H1 (cell line): Measurements from ENCODE around the gene TNS3. TPM values are rescaled to one million over a fixed set of nuclear protein-coding genes. Genes with fewer than 3 reads are reported as not detected.

Experiments used
- BRCA1 ChIP-seq: IDR thresholded peaks from 2 replicates; pipeline ENCODE4 v1.6.1; 2012; ENCODE audit warnings: low read depth, low read length, improper control_type of control experiment
- CBX5 ChIP-seq: fragments of 300-800, 300-1000 bp; sonication (generic); IDR thresholded peaks from 2 replicates; pipeline ENCODE4 v1.7.1; 2016; ENCODE audit warnings: antibody characterized with exemption, low read length, low read depth
- CHD1 ChIP-seq: IDR thresholded peaks from 2 replicates; pipeline ENCODE4 v1.6.1; 2012; ENCODE audit warnings: low read depth, low read length, improper control_type of control experiment
- HDAC2 ChIP-seq, 2 experiments: fragments of 300-600 bp in 1 of 2; sonication (generic) in 1 of 2; IDR thresholded peaks; 2 replicates each; pipeline ENCODE4 v1.6.1; 2011 to 2012; ENCODE audit warnings: low read depth in 2 of 2, low read length in 2 of 2, mild to moderate bottlenecking in 2 of 2, moderate library complexity in 2 of 2, borderline replicate concordance in 1 of 2, inconsistent platforms in 1 of 2
- SP2 ChIP-seq: IDR thresholded peaks from 2 replicates; pipeline ENCODE4 v1.6.1; 2012; ENCODE audit warnings: mild to moderate bottlenecking, low read length, inconsistent platforms
- SP4 ChIP-seq: IDR thresholded peaks from 2 replicates; pipeline ENCODE4 v1.6.1; 2012; ENCODE audit warnings: low read length, inconsistent platforms
- TCF12 ChIP-seq: IDR thresholded peaks from 2 replicates; pipeline ENCODE4 v1.6.1; 2011; ENCODE audit warnings: low read depth, mild to moderate bottlenecking, low read length
- polyA plus RNA-seq, 7 experiments: library from polyadenylated mRNA; depleted of rRNA in 3 of 7; stranded (reverse) in 5 of 7; unstranded in 2 of 7; fragments of >200 nt in 5 of 7; fragments of 200-250 nt in 2 of 7; gene quantifications; 1 replicate in 5 of 7; 2 replicates in 1 of 7; 4 replicates in 1 of 7; pipeline versions ENCODE4 v1.2.1 to v1.2.3, GENCODE V29; 2011 to 2013; ENCODE audit warnings: missing spikeins in 2 of 7, mixed read lengths in 2 of 7
- total RNA-seq: library from RNA; stranded (reverse); fragmentation: NEBNext Ultra II Directional; extraction: Animal tissue kit (Norgen Biotek cat#: 25700); gene quantifications from 2 replicates; pipeline ENCODE4 v1.2.1, GENCODE V29; 2021
- TF ChIP-seq, protein P1 (sequence below), 3 experiments: IDR thresholded peaks; 1 replicate in 2 of 3; 2 replicates in 1 of 3; pipeline versions ENCODE4 v1.5.1 to v1.6.1; 2011; ENCODE audit warnings: low read length in 3 of 3, mild to moderate bottlenecking in 3 of 3, inconsistent platforms in 2 of 3, low read depth in 1 of 3, moderate library complexity in 1 of 3; ENCODE audit not compliant: insufficient read depth in 1 of 3; ENCODE audit errors: control extremely low read depth in 1 of 3

Gene TNS3
- total and polyA plus RNA-seq, 2 of the 8 experiments (the other 6 are each of a cell fraction or from before 2014, with no cell fraction given), result 11.9 to 24.2 TPM

DNA sequence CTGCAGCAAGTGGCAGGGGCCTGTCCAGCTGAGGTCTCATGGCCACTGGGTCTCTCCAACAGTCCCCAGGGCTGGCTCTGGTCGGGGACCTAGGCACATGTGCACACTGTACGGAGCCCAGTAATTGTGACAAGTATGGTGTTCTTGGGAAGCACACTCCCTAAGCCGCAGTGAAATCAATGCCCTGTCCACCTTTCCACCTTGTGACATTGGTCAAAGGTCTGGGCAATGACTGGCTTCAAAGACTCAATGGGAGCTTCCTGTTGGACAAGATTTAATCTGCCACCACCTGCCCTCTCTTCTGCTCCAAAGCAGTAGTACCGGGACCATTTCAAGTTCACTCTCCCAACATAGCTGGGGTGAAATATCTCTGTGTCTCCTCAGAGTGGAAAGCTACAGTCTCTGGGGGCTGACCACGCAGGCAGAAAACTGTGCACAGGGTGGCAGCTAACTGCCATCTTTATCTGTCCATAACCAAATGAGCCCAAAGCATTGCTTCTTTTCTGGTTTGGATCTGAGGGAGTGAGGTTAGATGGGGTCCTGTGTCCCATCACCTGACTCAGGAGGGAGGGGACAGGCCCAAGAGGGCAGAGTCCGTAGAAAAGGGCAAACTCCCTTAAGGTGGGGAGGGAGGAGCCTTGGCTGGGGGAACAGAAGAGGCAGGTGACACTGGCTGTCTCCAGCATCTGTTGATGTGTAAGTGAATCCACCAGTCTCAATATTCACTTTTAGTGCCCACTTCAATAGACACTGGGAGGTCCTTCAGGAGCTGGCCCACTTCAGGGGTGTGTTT lies 307.7 kb downstream of the TNS3 start (continued):
- TF ChIP-seq, protein P1, sequence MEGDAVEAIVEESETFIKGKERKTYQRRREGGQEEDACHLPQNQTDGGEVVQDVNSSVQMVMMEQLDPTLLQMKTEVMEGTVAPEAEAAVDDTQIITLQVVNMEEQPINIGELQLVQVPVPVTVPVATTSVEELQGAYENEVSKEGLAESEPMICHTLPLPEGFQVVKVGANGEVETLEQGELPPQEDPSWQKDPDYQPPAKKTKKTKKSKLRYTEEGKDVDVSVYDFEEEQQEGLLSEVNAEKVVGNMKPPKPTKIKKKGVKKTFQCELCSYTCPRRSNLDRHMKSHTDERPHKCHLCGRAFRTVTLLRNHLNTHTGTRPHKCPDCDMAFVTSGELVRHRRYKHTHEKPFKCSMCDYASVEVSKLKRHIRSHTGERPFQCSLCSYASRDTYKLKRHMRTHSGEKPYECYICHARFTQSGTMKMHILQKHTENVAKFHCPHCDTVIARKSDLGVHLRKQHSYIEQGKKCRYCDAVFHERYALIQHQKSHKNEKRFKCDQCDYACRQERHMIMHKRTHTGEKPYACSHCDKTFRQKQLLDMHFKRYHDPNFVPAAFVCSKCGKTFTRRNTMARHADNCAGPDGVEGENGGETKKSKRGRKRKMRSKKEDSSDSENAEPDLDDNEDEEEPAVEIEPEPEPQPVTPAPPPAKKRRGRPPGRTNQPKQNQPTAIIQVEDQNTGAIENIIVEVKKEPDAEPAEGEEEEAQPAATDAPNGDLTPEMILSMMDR (IDR thresholded peaks at IDR 0.05; ENCODE audit: control extremely low read depth in 1 of 3, insufficient read depth in 1 of 3, low read depth in 1 of 3, low read length in 3 of 3), result no peak
- no peak for TF ChIP-seq CBX5
- no peak for TF ChIP-seq HDAC2 (IDR thresholded peaks at IDR 0.05; ENCODE audit: borderline replicate concordance in 1 of 2, low read depth in 2 of 2, low read length in 2 of 2)
- TF ChIP-seq SP4, result no peak
- no peak for TF ChIP-seq CHD1
- TF ChIP-seq BRCA1, result no peak
- no peak for TF ChIP-seq TCF12
- TF ChIP-seq SP2, result no peak
